ENCODE data around the gene HIC1.

DNA sequence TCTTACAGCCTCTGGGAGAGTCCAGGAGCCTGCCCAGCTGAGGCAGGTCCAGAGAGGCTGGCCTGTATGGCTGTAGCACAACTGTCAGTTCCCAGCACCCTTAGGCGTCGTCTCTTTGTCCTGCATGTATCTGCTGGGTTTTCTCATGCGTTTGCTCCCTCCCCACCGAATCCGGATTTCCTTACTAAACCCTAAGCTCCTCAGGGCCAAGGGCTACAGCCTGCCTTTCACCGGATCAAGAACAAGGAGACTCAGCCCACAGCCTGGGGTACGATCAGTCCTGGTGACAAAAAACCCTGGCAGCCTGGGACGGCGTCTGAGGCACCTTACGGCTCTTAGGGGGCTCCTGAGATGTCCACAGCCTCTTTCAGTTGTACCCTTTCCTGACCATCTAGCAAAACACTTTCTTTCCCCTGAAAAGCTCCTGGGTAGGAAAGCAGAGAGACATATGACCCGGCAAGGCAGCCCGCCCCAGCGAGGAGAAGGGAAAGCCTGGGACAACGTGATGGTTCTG lies 12.2 kb downstream of the HIC1 start:
- TF ChIP-seq, protein P1, sequence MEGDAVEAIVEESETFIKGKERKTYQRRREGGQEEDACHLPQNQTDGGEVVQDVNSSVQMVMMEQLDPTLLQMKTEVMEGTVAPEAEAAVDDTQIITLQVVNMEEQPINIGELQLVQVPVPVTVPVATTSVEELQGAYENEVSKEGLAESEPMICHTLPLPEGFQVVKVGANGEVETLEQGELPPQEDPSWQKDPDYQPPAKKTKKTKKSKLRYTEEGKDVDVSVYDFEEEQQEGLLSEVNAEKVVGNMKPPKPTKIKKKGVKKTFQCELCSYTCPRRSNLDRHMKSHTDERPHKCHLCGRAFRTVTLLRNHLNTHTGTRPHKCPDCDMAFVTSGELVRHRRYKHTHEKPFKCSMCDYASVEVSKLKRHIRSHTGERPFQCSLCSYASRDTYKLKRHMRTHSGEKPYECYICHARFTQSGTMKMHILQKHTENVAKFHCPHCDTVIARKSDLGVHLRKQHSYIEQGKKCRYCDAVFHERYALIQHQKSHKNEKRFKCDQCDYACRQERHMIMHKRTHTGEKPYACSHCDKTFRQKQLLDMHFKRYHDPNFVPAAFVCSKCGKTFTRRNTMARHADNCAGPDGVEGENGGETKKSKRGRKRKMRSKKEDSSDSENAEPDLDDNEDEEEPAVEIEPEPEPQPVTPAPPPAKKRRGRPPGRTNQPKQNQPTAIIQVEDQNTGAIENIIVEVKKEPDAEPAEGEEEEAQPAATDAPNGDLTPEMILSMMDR (IDR thresholded peaks at IDR 0.05) = no peak
- no peak for TF ChIP-seq POLR2AphosphoS5 (IDR thresholded peaks at IDR 0.05; ENCODE audit: low read depth, low read length)
